GM23338 (cell line): ENCODE data around the gene COL4A1. TPM values are rescaled to one million over a fixed set of nuclear protein-coding genes. Genes with fewer than 3 reads are reported as not detected.

Source experiments
- ATAC-seq: fragments of 200-7000 bp; cut with Tn5 transposase; 3 replicates; pipeline ENCODE4 v1.9.1; 2020
- DNase-seq: peaks from one replicate; pipeline ENCODE4 v3.0.0-alpha.2; 2015; ENCODE audit warnings: low spot score
- H2AFZ ChIP-seq: fragments of 200-600 bp; sonication (generic); 2 replicates; pipeline ENCODE4 v1.8.0; 2016; ENCODE audit warnings: antibody characterized with exemption, mild to moderate bottlenecking, moderate library complexity
- H3F3A ChIP-seq: fragments of 200-600 bp; sonication (generic); replicated peaks from 2 replicates; pipeline ENCODE4 v1.8.0; 2017; ENCODE audit warnings: antibody characterized with exemption, mixed run types, low read depth
- H3K27ac ChIP-seq: fragments of 200-600 bp; sonication (generic); 2 replicates; pipeline ENCODE4 v1.6.1; 2016; ENCODE audit warnings: low read depth
- H3K27me3 ChIP-seq: fragments of 200-600 bp; sonication (generic); 2 replicates; pipeline ENCODE4 v1.8.0; 2016; ENCODE audit warnings: mild to moderate bottlenecking, mixed run types, moderate library complexity; ENCODE audit not compliant: insufficient read depth
- H3K36me3 ChIP-seq: fragments of 200-600 bp; sonication (generic); 2 replicates; pipeline ENCODE4 v1.8.0; 2016; ENCODE audit warnings: mild to moderate bottlenecking; ENCODE audit not compliant: insufficient read depth
- H3K4me1 ChIP-seq: fragments of 200-600 bp; sonication (generic); 2 replicates; pipeline ENCODE4 v1.8.0; 2016; ENCODE audit warnings: mild to moderate bottlenecking, moderate library complexity; ENCODE audit not compliant: insufficient read depth
- H3K4me2 ChIP-seq: fragments of 200-600 bp; sonication (generic); 2 replicates; pipeline ENCODE4 v1.7.1; 2017; ENCODE audit warnings: mixed run types
- H3K4me3 ChIP-seq: fragments of 200-600 bp; sonication (generic); 2 replicates; pipeline ENCODE4 v1.6.1; 2016; ENCODE audit warnings: mixed run types
- H3K79me2 ChIP-seq: fragments of 200-600 bp; sonication (generic); replicated peaks from 2 replicates; pipeline ENCODE4 v1.8.0; 2017; ENCODE audit warnings: mild to moderate bottlenecking; ENCODE audit not compliant: insufficient read depth
- H3K9me2 ChIP-seq: fragments of 200-600 bp; sonication (generic); 2 replicates; pipeline ENCODE4 v1.8.0; 2017; ENCODE audit not compliant: insufficient read depth
- H4K20me1 ChIP-seq: fragments of 200-600 bp; sonication (generic); replicated peaks from 2 replicates; pipeline ENCODE4 v1.8.0; 2017; ENCODE audit warnings: mild to moderate bottlenecking; ENCODE audit not compliant: insufficient read depth
- H3K27ac Mint-ChIP-seq: 2 replicates; pipeline ENCODE4 v1.8.0; 2020; ENCODE audit warnings: inconsistent platforms, mild to moderate bottlenecking, moderate library complexity, mixed read lengths
- H3K27me3 Mint-ChIP-seq: 3 replicates; pipeline ENCODE4 v1.8.0; 2022; ENCODE audit warnings: low read depth, mild to moderate bottlenecking, moderate library complexity, mixed read lengths, inconsistent platforms; ENCODE audit not compliant: insufficient read depth, poor library complexity
- H3K36me3 Mint-ChIP-seq: 3 replicates; pipeline ENCODE4 v1.8.0; 2021; ENCODE audit warnings: low read depth, mild to moderate bottlenecking, inconsistent platforms, moderate library complexity, mixed read lengths
- H3K4me1 Mint-ChIP-seq: 3 replicates; pipeline ENCODE4 v1.8.0; 2020; ENCODE audit warnings: mild to moderate bottlenecking, inconsistent platforms, mixed read lengths
- H3K4me3 Mint-ChIP-seq: 3 replicates; pipeline ENCODE4 v1.8.0; 2021; ENCODE audit warnings: moderate library complexity, mild to moderate bottlenecking, inconsistent platforms, mixed read lengths
- H3K9me3 Mint-ChIP-seq: 3 replicates; pipeline ENCODE4 v1.8.0; 2020; ENCODE audit warnings: moderate library complexity, mild to moderate bottlenecking, inconsistent platforms, mixed read lengths
- CREB1 ChIP-seq: fragments of 250-450 bp; sonication (Bioruptor Pico); IDR thresholded peaks from 2 replicates; pipeline ENCODE4 v1.5.0; 2020; ENCODE audit warnings: low read depth, mild to moderate bottlenecking, moderate library complexity
- CTCF ChIP-seq, 2 experiments: fragments of 200-600 bp in 1 of 2; sonication (generic) in 1 of 2; conservative IDR thresholded peaks; 2 replicates each; pipeline versions ENCODE4 v1.5.1 to v1.6.1; 2016 to 2017; ENCODE audit warnings: antibody characterized with exemption in 2 of 2, low read depth in 2 of 2, mild to moderate bottlenecking in 2 of 2, moderate library complexity in 1 of 2
- EZH2 ChIP-seq: fragments of 200-600 bp; sonication (generic); IDR thresholded peaks from one replicate; pipeline ENCODE4 v1.8.0; 2017; ENCODE audit warnings: antibody characterized with exemption, mild to moderate bottlenecking, low read depth; ENCODE audit not compliant: unreplicated experiment
- EZH2phosphoT487 ChIP-seq: fragments of 200-600 bp; sonication (generic); IDR thresholded peaks from one replicate; pipeline ENCODE4 v1.8.1; 2018; ENCODE audit warnings: antibody characterized with exemption; ENCODE audit not compliant: unreplicated experiment
- JUNB ChIP-seq: IDR thresholded peaks from one replicate; pipeline ENCODE4 v1.6.1; 2016; ENCODE audit warnings: antibody characterized with exemption; ENCODE audit not compliant: unreplicated experiment
- NANOG ChIP-seq: IDR thresholded peaks from 2 replicates; pipeline ENCODE4 v1.6.1; 2016; ENCODE audit warnings: antibody characterized with exemption, borderline replicate concordance
- POLR2AphosphoS5 ChIP-seq: IDR thresholded peaks from 2 replicates; pipeline ENCODE4 v1.6.1; 2016; ENCODE audit warnings: antibody characterized with exemption, low read depth
- STAT1 ChIP-seq: IDR thresholded peaks from one replicate; pipeline ENCODE4 v1.6.1; 2016; ENCODE audit warnings: antibody characterized with exemption; ENCODE audit not compliant: unreplicated experiment
- ZNF114 ChIP-seq: fragments of 250-450 bp; sonication (Bioruptor Pico); IDR thresholded peaks from 2 replicates; pipeline ENCODE4 v1.5.0; 2020; ENCODE audit warnings: mild to moderate bottlenecking, moderate library complexity
- ZNF331 ChIP-seq: fragments of 250-450 bp; sonication (Bioruptor Pico); IDR thresholded peaks from 2 replicates; pipeline ENCODE4 v1.5.0; 2020; ENCODE audit warnings: low read depth, mild to moderate bottlenecking, moderate library complexity
- polyA plus RNA-seq: library from polyadenylated mRNA; unstranded; fragments of >200 nt; fragmentation: Nextera tagmentation; extraction: Ambion mirVana; gene quantifications from 2 replicates; pipeline ENCODE4 v1.2.1, GENCODE V29; 2016
- total RNA-seq: library from RNA; depleted of rRNA; stranded (reverse); fragments of >200 nt; shearing (Covaris generic); gene quantifications from 2 replicates; pipeline ENCODE4 v1.2.3, GENCODE V29; 2014
- TF ChIP-seq, protein P1 (sequence below): IDR thresholded peaks from 2 replicates; pipeline ENCODE4 v1.6.1; 2016; ENCODE audit warnings: antibody characterized with exemption
- TF ChIP-seq, protein P2 (sequence below): IDR thresholded peaks from one replicate; pipeline ENCODE4 v1.6.1; 2018; ENCODE audit warnings: antibody characterized with exemption; ENCODE audit not compliant: unreplicated experiment

COL4A1 gene
- total and polyA plus RNA-seq, 2 experiments from 2014 or later: 39.1 to 110 TPM

DNA sequence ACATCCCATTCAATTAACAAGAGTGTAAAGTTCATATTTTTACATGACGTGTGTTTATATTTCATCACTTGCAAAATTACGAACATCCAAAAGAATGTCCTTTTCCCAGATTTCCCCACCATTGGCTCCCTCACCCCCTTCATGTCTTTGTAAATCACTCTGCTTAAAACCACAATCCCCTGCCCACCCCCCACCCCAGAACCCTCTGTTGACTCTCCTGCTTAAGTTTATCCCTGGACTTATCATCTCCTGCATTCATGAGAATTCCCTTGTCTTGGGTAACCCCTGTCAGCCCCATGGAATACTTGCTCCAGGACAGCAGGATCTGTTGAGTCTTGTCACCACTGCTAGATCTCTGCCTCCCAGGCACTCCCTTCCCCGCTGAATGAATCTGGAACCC lies 109.9 kb downstream of the COL4A1 start:
- Mint-ChIP-seq H3K4me1 (no peaks in the 10 kb centered on the region), H3K36me3 (peaks cover 6% of the 10 kb centered on the region; the same call in 2 of the 3 replicates), H3K4me3 (no peak overlapping the region), H3K27me3 (peaks cover 2% of the 10 kb centered on the region), H3K27ac (no peak overlapping the region), H3K9me3 (no peaks in the 10 kb centered on the region)
- Histone ChIP-seq H3K36me3 (no peaks in the 10 kb centered on the region; the same call in 1 of the 2 replicates), H4K20me1 (no peaks in the 10 kb centered on the region), H3K4me2 (no peak overlapping the region), H3K4me1 (no peaks in the 10 kb centered on the region), H3F3A (no peaks in the 10 kb centered on the region), H3K27me3 (no peaks in the 10 kb centered on the region), H3K79me2 (no peaks in the 10 kb centered on the region), H3K4me3 (no peak overlapping the region), H3K9me2 (no peaks in the 10 kb centered on the region), H2AFZ (no peak overlapping the region), H3K27ac (no peak overlapping the region)
- no peak for ATAC-seq
- TF ChIP-seq STAT1: no peak
- no peak for TF ChIP-seq EZH2phosphoT487
- TF ChIP-seq ZNF331: no peak
- no peak for TF ChIP-seq EZH2
- TF ChIP-seq CTCF (conservative IDR thresholded peaks at IDR 0.05; ENCODE audit: low read depth in 2 of 2): no peak
- TF ChIP-seq POLR2AphosphoS5: no peak
- DNase-seq: no peak

DNA sequence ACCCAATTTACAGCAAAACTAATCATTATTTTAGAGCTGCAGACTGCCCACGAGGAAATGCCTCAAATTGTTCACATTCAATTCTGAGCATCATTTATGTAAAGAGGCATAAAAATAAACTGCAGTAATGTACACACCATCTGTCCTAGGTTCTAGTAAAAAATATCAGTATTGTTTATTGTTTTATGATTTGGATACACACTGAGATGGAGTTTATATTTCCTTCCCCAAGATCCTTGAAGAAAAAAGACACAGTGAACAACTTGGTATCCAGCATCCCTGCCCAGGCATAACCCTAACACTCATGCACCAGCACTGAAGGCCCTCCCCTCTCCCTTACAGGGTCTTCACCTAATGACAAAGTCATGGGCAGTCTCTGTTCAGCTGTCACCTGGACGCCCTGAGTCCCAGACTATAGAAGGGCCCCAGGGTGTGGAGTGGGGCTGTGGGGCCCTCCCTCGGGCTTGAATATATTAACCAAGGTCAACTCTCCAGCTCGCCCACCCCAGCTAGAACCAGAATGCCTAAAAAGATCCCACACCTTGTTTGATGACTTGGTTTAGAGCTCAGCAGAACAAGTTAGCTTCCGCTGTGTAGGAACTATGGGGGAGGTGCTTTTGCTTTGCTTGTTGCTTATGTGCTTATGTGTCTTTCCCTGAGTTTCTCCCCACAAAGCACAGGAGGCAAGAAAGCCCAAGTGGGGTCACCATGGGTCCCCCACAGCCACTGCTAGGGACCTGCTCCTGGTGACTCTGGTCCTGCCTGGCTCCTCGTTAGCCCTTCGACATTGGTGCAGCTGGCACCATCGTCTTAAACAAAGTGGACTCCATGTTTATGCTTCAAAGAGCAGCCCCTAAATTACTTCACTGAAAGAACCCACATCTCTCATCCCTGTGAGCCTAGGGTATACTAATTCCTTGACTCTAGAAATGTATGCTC lies 111.1 kb downstream of the COL4A1 start:
- no peak overlapping the region for H3K27ac ChIP-seq
- ATAC-seq: no peak
- TF ChIP-seq CTCF (conservative IDR thresholded peaks at IDR 0.05; ENCODE audit: low read depth in 2 of 2): no peak
- no peak for TF ChIP-seq ZNF114
- no peak for TF ChIP-seq EZH2phosphoT487
- no peak for TF ChIP-seq EZH2
- TF ChIP-seq ZNF331: no peak
- TF ChIP-seq, protein P1, sequence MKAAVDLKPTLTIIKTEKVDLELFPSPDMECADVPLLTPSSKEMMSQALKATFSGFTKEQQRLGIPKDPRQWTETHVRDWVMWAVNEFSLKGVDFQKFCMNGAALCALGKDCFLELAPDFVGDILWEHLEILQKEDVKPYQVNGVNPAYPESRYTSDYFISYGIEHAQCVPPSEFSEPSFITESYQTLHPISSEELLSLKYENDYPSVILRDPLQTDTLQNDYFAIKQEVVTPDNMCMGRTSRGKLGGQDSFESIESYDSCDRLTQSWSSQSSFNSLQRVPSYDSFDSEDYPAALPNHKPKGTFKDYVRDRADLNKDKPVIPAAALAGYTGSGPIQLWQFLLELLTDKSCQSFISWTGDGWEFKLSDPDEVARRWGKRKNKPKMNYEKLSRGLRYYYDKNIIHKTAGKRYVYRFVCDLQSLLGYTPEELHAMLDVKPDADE: no peak
- no peak for TF ChIP-seq CREB1
- no peak for TF ChIP-seq JUNB
- no peak for TF ChIP-seq NANOG
- TF ChIP-seq, protein P2, sequence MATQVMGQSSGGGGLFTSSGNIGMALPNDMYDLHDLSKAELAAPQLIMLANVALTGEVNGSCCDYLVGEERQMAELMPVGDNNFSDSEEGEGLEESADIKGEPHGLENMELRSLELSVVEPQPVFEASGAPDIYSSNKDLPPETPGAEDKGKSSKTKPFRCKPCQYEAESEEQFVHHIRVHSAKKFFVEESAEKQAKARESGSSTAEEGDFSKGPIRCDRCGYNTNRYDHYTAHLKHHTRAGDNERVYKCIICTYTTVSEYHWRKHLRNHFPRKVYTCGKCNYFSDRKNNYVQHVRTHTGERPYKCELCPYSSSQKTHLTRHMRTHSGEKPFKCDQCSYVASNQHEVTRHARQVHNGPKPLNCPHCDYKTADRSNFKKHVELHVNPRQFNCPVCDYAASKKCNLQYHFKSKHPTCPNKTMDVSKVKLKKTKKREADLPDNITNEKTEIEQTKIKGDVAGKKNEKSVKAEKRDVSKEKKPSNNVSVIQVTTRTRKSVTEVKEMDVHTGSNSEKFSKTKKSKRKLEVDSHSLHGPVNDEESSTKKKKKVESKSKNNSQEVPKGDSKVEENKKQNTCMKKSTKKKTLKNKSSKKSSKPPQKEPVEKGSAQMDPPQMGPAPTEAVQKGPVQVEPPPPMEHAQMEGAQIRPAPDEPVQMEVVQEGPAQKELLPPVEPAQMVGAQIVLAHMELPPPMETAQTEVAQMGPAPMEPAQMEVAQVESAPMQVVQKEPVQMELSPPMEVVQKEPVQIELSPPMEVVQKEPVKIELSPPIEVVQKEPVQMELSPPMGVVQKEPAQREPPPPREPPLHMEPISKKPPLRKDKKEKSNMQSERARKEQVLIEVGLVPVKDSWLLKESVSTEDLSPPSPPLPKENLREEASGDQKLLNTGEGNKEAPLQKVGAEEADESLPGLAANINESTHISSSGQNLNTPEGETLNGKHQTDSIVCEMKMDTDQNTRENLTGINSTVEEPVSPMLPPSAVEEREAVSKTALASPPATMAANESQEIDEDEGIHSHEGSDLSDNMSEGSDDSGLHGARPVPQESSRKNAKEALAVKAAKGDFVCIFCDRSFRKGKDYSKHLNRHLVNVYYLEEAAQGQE: no peak
- TF ChIP-seq POLR2AphosphoS5: no peak
- TF ChIP-seq STAT1: no peak

More for the DNA sequence above, 111.1 kb downstream of the COL4A1 start:
- H4K20me1 ChIP-seq: no peaks in the 10 kb centered on the region
- Mint-ChIP-seq H3K36me3 (peaks cover 6% of the 10 kb centered on the region; the same call in 1 of the 3 replicates), H3K27ac (no peak overlapping the region; the same call in 1 of the 2 replicates), H3K4me1 (peaks cover under 1% of the 10 kb centered on the region; the same call in 2 of the 3 replicates), H3K4me3 (no peak overlapping the region), H3K27me3 (peaks cover 2% of the 10 kb centered on the region), H3K9me3 (no peaks in the 10 kb centered on the region)
- H3K27me3 ChIP-seq: no peaks in the 10 kb centered on the region
- H3K36me3 ChIP-seq: no peaks in the 10 kb centered on the region; the same call in 1 of the 2 replicates
- no peaks in the 10 kb centered on the region for H3K9me2 ChIP-seq
- no peak overlapping the region for H3K4me2 ChIP-seq
- no peaks in the 10 kb centered on the region for H3K4me1 ChIP-seq
- no peak overlapping the region for H3K4me3 ChIP-seq
- DNase-seq: no peak
- H2AFZ ChIP-seq: no peak overlapping the region
- no peaks in the 10 kb centered on the region for H3F3A ChIP-seq
- no peaks in the 10 kb centered on the region for H3K79me2 ChIP-seq
